Sigmoid colon (tissue), 4 donors: ENCODE results near the gene ROR1.

ENCODE experiments used
- CTCF ChIP-seq, 4 experiments: fragments of 450-650 bp in 3 of 4; fragments of 200-600 bp in 1 of 4; IDR thresholded peaks; one replicate each; pipeline ENCODE4 v1.5.1; 2016 to 2019; ENCODE audit warnings: antibody characterized with exemption in 4 of 4, mild to moderate bottlenecking in 3 of 4, moderate library complexity in 2 of 4
- EP300 ChIP-seq, 4 donors: sonication (generic); formaldehyde crosslinking; IDR thresholded peaks; one replicate each; pipeline ENCODE4 v1.6.1; 2017; ENCODE audit warnings: antibody characterized with exemption in 4 of 4
- POLR2A ChIP-seq, 2 donors: fragments of 450-650 bp; IDR thresholded peaks; one replicate each; pipeline ENCODE4 v1.6.1; 2016; ENCODE audit warnings: antibody characterized with exemption in 2 of 2, mild to moderate bottlenecking in 2 of 2, moderate library complexity in 2 of 2
- POLR2AphosphoS5 ChIP-seq, 4 donors: sonication (generic); formaldehyde crosslinking; IDR thresholded peaks; one replicate each; pipeline ENCODE4 v1.6.1; 2017; ENCODE audit warnings: antibody characterized with exemption in 4 of 4

GRCh38 chr1:63748641-63749040 is 25.2 kb upstream of the ROR1 start:
- TF ChIP-seq POLR2AphosphoS5 (IDR thresholded peaks at IDR 0.05) = no peak
- TF ChIP-seq EP300 (IDR thresholded peaks at IDR 0.05) = no peak
- no peak for TF ChIP-seq CTCF (IDR thresholded peaks at IDR 0.05)
- no peak for TF ChIP-seq POLR2A (IDR thresholded peaks at IDR 0.05)
